Transverse colon (tissue), 4 donors: ENCODE measurements around the gene WDR89.

ENCODE experiments used
- CTCF ChIP-seq, 5 experiments: fragments of 200-600 bp in 3 of 5; fragments of 450-650 bp in 2 of 5; sonication (generic) in 3 of 5; IDR thresholded peaks; 1 replicate in 2 of 5; 2 replicates in 3 of 5; pipeline ENCODE4 v1.5.1; 2016 to 2017; ENCODE audit warnings: antibody characterized with exemption in 5 of 5, inconsistent platforms in 3 of 5, mild to moderate bottlenecking in 2 of 5, moderate library complexity in 1 of 5
- EP300 ChIP-seq: sonication (generic); formaldehyde crosslinking; IDR thresholded peaks from one replicate; pipeline ENCODE4 v1.6.1; 2017; ENCODE audit warnings: antibody characterized with exemption, low read depth
- POLR2A ChIP-seq: fragments of 450-650 bp; IDR thresholded peaks from one replicate; pipeline ENCODE4 v1.6.1; 2016; ENCODE audit warnings: antibody characterized with exemption, mild to moderate bottlenecking, moderate library complexity
- POLR2AphosphoS5 ChIP-seq, 3 donors: sonication (generic); formaldehyde crosslinking; IDR thresholded peaks; one replicate each; pipeline ENCODE4 v1.6.1; 2016; ENCODE audit warnings: antibody characterized with exemption in 3 of 3

- TF ChIP-seq CTCF (IDR thresholded peaks at IDR 0.05) (no peak), POLR2A (no peak), EP300 (no peak), POLR2AphosphoS5 (IDR thresholded peaks at IDR 0.05) (no peak)
Observed at GRCh38 chr14:63642656-63643382, 1.1 kb upstream of the WDR89 start.
